GM12865 (cell line): ENCODE results near the gene DSCAM.
A peak's percentile ranks its signal among the peaks of the same experiment; 100 is the strongest.

ENCODE experiments used
- DNase-seq: peaks from one replicate; pipeline ENCODE4 v3.0.0; 2010; ENCODE audit warnings: low read depth
- H3K4me3 ChIP-seq: 2 replicates; pipeline ENCODE4 v1.5.1; 2011; ENCODE audit warnings: mild to moderate bottlenecking, low read depth, low read length, control low read depth
- CTCF ChIP-seq: IDR thresholded peaks from 2 replicates; pipeline ENCODE4 v1.5.1; 2011; ENCODE audit warnings: low read length, control low read depth, low read depth, inconsistent platforms; ENCODE audit not compliant: insufficient read depth; ENCODE audit errors: missing control alignments

The DSCAM gene

GRCh38 chr21:40388046-40388445 is 458.9 kb downstream of the DSCAM start:
- H3K4me3 ChIP-seq: no peak overlapping the region
- TF ChIP-seq CTCF: no peak
- no peak for DNase-seq

- no peak for TF ChIP-seq CTCF
- no peak for DNase-seq
- H3K4me3 ChIP-seq: no peak overlapping the region
Measured at GRCh38 chr21:40386981-40387747, 459.8 kb downstream of the DSCAM start.

GRCh38 chr21:40386294-40386911 is 460.6 kb downstream of the DSCAM start:
- DNase-seq: peak; percentile 5
- peak; percentile 26 for TF ChIP-seq CTCF
- no peak overlapping the region for H3K4me3 ChIP-seq

GRCh38 chr21:40385883-40386282 is 461.1 kb downstream of the DSCAM start:
- H3K4me3 ChIP-seq: no peak overlapping the region
- TF ChIP-seq CTCF: no peak
- no peak for DNase-seq

GRCh38 chr21:40383951-40384350 is 463.0 kb downstream of the DSCAM start:
- TF ChIP-seq CTCF: no peak
- H3K4me3 ChIP-seq: no peak overlapping the region
- DNase-seq: no peak

- no peak for DNase-seq
- no peak for TF ChIP-seq CTCF
- no peak overlapping the region for H3K4me3 ChIP-seq
Measured at GRCh38 chr21:40381111-40381510, 465.8 kb downstream of the DSCAM start.
